HG03135 (cell line): Measurements from ENCODE around the gene TIGIT.
"Not testable (repeated sequence)": the region's sequence is repeated elsewhere in the genome, so short reads cannot be mapped to it uniquely, and the experiment has no call there.

ENCODE experiments used
- ATAC-seq: cut with Tn5 transposase; IDR thresholded peaks from one replicate; pipeline ENCODE4 v1.9.1; 2021; ENCODE audit warnings: mild to moderate bottlenecking, moderate library complexity; ENCODE audit not compliant: unreplicated experiment

The TIGIT gene

DNA sequence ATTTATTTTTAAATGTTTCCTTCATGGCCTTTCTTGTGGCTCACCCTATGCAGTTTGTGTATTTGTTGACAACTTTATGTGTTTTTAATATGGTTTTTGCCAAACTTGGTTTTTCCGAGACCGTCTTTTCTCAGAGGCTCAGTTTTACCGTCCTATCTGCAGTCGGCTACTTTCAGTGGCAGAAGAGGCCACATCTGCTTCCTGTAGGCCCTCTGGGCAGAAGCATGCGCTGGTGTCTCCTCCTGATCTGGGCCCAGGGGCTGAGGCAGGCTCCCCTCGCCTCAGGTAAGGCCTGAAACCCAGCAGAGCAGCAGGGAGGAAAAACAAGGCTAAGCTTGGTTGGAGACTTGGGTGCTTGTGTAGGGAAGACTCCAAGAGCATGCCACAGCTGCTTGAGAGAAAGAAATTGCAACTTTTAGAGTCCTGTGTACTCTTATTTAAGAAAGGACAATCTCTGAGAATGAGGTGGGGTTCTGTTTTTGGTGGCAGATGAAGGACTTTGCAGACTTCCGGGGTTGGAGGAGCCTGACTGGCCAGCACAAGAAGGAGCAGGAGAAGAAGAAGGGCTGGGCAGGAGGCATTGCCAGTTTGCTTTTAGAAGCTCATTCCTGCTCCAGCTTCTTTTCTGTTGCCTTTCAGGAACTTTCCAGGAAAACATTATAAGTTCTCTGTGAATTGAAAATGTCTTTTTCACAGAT, at the start of gene TIGIT:
Gene TIGIT, plus strand, starts transcription at position 191 of the 698 bp plus-strand sequence. Its CDS starts 34 bp downstream, at position 225.
- ATAC-seq: no peak

DNA sequence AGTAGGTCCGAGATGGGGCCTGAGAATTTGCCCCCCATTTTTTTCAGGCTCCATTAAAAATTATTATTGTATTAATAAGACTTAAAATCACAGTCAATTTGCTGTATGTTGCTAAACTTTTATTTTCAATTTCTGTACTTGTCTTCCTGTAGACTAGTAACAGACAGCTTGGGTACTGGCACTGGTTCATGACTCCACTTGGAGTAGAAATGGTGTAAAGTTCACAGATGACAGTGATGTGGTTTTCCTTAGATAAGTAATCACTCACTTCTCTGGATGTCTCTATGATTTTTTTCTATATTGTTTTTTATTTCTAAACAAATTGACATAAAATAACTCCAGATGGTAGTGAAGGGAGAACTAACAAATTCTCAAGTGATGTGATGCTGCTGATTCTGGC, 40.9 kb upstream of the TIGIT start:
- no peak for ATAC-seq

DNA sequence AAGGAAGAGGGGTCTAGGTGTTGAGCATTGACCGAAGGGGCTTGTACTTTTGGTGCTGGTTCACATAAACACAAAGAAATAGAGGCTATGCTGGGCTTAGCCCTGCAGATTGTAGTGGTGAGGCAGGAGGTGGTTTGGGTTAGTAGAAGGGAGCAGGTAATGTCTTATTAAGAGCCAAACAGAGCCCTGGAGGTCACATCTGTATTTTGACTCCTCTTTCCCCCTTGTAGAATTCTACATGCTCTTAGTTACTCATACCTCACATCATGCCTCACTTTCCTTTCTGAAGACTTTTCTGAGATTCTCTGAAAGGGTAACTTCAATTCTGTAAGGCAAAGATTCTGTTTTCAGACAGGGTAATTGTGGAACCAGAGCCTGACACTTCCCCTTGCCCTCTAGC, 40.3 kb upstream of the TIGIT start:
- no peak for ATAC-seq

DNA sequence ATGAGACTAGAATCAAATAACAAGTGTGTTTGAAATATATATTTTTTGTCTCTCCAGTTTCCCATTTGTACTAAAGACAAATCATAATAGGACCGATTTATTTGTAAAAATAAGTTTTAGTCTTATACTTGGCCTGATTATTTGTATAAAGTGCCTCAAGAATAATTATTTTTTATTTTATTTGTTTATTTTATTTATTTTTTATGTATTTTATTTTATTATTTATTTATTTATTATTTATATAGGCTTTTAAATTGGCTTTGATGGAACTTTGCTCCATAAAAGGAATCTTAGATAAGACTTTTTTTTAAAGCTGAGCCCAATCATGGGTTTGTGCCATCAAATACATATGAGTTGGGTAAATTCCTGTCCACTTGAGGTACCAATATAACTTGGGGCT, 34.3 kb upstream of the TIGIT start:
- ATAC-seq: no peak

DNA sequence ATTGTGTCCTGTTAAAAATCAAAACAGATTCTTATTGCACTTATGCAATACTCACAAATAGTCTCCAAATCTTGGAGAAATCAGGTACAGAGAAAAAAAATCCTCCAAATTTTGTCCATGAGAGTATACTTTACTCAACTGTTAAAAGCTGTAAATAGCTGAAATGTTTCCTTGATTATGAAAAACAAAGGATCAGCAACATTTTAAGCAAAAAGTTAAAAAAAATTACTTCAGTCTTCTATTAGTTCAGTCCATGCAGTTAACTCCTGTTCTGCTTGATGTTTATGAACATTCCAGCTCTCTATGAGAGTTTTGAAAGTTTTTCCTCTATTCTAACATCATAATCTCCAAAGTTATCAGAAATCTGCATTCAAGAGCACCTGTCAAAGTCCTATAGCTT, 33.7 kb upstream of the TIGIT start:
- no peak for ATAC-seq

DNA sequence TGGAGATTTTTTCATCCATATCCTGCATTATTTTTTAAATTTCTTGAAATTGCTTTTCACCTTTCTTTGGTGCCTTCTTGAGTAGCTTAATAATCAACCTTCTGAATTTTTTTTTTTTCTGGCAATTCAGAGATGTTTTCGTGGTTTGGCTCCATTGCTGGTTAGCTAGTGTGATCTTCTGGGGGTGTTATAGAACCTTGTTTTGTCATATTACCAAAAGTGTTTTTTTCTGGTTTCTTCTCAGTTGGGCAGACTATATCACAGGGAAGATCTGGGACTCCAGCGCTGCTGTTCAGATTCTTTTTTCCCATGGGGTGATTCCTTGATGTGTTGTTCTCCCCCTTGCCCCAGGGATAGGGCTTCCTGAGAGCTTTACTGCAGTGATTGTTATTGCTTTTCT, 23.8 kb upstream of the TIGIT start:
- no peak for ATAC-seq

DNA sequence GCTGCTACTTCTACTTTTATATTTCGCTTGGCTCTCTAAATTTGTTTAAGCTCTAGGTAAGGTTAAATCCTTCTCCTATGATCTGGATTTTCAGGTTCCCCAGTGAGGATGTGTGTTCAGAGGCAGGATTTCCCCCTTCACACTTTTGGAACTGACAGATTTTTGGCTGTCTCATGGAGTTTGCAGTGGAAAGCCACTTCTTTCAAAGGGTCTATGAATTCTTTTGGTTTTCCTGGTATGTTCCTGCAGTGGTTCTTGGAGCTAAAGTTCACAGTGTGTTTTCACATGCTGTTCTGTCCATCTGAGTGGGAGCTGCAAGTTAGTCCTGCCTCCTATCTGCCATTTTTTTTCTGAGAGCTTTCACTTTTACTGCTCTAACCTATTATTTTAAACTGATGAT, 21.6 kb upstream of the TIGIT start:
- ATAC-seq: no peak

DNA sequence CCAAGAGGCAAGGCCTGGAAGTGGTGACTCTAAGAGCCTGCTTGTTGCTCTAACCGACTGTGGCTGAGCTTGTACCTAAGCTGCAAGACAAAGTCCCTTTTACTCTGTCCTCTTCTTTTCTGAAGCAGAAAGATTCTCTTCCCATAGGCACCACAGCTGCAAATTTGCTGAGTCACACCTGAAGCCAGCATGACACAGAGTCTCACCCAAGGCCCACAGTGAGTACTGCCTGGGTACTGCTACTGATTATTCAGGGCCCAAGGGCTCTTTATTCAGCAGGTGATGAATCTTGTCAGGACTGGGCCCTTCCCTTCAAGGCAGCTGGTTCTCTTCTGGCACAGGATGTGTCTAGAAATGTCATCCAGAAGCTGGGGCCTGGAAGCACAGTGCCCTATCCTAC, 18.9 kb upstream of the TIGIT start:
- ATAC-seq: no peak

DNA sequence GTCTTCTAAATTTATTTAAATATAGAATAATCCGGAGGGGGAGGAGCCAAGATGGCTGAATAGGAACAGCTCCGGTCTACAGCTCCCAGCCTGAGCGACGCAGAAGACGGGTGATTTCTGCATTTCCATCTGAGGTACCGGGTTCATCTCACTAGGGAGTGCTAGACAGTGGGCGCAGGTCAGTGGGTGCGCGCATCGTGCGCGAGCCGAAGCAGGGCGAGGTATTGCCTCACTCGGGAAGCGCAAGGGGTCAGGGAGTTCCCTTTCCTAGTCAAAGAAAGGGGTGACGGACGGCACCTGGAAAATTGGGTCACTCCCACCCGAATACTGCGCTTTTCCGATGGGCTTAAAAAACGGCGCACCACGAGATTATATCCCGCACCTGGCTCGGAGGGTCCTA, 17.0 kb upstream of the TIGIT start:
- not testable (repeated sequence) for ATAC-seq

DNA sequence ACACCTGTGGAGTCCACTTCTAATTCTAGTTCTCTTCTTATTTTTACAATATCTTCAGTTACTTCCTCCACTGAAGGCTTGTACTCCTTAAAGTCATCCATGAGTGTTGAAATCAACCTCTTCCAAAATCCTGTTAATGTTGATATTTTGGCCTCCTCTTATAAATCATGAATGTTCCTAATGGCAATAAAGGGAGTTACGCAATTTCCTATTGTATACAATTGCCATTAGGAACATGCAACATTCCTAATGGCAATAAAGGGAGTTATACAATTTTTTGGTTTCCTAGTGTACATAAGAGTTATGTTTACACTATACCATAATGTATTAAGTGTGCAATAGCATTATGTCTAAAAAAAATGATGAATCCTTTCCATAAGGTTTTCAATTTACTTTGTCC, 9.2 kb upstream of the TIGIT start:
- no peak for ATAC-seq

DNA sequence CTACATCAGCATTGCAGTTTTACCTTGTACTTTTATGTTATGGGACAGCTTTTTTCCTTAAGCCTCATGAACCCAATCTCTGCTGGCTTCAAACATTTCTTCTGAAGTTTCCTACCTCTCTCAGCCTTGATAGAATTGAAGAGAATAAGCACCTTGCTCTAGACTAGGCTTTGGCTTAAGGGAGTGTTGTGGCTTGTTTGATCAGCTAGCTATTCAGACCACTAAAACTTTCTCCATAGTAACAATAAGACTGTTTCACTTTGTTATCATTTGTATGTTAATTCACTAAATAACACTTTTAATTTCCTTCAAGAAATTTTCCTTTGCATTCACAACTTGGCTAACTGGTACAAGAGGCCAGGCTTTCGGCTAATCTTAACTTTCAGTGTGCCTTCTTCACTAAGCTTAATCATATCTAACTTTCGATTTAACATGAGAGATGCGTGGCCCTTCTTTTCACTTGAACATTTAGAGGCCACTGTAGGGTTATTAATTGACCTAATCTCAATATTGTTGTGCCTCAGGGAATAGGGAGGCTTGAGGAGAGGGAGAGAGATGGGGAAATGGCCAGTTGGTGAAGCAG, 8.1 kb upstream of the TIGIT start:
- no peak for ATAC-seq

DNA sequence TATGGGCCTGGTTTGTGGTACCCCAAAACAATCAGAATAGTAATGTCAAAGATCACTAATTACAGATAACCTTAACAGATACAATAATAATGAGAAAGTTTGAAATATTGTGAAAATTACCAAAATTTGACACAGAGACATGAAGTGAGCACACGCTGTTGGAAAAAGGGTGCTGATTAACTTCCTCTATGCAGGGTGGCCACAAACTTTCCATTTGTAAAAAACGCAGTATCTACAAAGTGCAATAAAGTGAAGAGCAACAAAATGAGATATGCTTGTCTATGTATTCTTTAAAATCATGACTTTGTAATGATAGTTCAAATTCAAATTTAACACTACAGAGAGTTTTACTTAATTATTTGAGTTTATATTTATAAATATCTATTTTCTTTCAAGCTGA, 7.6 kb upstream of the TIGIT start:
- no peak for ATAC-seq

DNA sequence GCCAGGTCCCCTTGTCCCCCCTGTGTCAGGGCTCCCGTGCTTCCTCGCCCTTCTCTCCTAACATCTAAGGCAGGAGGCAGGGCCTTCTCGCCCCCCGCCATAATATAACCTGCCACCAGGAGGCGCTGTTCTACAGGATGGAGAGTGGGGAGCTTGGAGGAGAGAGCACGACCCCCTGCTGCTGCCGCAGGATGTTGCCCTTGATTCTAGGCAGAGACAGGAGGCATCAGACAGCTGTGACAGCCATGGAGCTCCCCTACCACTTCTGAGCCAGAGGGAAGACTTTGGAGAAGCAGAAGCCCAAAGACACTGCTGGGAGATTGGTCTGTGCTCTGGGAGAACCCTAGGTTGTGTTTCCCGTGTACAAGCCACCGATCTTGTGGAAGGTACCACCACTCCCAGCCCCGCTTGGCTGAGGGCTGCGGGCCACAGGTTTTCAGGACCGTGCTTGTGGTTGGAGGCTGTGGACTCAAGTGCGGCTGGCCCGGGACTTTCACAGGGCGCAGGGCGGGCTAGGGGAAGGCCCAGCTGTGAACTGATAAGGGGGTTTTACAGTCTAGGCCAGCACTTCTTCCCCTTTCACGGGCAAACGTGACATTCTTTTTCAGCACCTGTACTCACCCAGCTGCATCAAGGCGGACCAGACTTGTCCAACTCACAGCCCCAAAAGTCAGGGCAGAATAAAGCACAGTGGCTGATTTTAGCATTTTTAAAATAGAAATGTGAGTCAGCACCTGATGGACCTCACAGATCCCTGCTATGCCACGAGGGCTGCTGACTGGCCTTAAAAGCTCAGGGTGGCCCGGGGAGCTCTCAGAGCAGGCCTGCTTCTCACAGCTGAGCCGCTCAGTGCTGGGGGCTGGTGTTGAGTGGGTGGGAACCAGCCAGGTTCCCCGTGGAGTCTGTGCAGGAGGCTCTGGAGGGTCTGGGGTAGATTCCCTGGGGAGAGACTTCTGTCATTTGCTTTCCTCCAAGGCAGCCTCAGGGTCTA, 2.6 kb upstream of the TIGIT start:
- ATAC-seq: peak; percentile 90

DNA sequence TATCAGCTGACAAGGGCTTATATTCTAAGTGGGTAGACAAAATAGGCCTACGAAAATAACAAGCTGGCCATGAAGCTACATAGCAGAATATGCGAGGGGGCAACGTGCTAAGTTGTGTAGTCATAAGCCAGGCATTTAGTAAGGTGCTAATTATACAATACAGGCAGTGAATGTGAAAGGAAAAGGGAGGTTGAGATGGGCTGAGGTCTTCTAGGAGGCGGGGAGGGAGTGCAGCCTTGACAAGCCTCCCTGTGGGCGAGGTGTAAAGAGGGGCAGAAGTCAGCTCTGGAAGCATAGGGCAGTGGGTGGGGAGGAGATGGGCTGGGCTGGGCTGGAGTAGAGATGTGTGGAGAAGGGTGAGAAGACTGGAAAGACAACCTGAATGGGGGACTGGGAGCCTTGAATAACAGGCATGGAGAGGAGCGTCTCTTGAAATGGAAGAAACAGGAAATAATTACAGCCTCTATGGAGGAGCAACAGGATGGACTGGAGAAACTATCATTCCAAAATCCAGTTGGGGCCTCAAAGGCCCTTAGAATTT, 1.2 kb downstream of the TIGIT start:
- ATAC-seq: no peak

DNA sequence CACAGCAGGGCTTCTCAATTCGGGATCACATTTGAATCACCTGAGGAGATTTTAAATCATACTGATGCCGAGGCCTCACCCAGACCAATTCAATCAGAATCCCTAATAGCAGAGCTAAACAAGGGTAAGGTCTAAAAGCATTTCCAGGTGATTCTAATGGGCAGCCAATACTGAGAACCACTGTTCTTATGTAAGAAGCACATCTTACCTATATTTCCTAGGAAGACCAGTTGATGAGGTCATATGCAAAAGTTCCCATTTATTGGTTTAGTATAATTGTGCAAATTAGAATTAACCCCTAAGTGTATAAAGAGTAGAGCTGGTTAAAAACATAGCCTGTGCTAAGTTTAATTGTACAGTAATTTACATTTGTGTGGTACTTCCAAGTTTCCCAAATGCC, 2.1 kb downstream of the TIGIT start:
- no peak for ATAC-seq

DNA sequence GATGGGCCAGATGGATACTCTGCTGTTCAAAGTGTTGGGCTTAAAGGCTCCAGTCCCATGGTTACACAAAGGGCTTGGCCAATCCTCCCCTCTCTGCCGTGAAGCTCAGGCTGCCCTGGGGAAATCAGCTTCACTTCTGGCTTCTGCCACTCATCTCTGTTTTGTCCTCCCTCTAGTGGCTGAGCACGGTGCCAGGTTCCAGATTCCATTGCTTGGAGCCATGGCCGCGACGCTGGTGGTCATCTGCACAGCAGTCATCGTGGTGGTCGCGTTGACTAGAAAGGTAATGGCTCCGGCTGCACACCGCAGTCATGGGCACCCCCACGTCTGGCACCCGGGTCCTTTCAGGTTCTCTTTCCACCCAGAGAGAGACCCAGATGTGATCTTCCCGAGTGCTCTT, 5.6 kb downstream of the TIGIT start:
- no peak for ATAC-seq

DNA sequence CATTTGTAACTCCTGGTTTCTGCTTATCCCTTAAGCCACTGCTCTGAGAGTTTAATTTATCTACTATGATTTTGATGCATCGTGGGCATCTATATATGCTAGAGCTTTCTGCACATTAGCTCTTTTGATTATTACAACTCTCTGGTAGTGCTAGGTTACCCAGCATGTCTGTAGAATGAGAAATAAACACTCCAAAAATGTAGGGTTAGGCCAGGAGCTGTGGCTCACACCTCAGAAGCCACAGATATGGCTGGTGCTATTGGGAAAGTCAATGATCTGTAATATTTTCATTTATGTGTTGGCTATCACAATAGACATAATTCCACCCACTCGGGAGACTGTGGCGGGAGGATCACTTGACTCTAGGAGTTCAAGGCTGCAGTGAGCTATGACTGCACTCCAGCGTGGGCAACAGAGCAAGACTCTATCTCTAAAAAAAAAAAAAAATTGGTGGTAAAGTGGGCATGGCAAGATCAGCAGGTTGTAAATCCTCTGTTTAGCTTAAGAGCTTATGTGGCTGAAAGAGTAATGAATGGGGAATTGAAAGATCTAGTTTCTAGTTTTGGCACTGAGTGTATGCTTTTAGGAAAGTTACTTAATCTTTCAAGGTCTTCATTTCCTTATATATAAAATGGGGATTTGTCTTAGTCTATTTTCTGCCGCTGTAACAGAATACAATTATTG, 6.3 kb downstream of the TIGIT start:
- ATAC-seq: no peak

DNA sequence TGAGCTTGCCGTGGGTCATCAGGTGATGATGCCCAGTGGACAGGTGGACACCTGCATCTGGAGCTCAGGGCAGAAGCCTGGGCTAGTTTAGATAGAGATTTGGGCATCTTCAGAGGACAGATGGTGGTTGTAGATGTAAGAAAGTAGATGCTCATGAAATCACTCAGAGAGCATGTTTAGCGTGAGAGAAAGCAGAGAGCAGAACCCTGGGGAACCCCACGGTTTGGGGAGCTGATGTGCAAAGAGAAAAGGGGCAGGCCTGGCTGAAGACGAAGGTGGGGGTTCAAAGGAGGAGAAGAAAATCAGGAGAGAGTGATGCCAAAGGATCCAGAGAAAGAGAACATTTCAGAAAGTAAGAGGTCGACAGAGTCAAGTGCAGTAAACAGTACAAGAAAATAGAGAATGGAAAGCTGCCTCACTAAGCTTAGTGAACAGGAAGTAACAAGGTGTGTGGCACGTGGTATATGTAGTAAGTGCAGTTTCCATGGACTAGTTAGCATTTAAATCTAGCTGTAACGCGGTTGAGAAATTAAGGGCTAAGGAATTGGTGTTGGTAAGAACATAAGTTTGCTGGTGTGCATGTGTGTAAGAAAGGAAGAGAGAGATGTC, 13.5 kb downstream of the TIGIT start:
- peak; percentile 51 for ATAC-seq

DNA sequence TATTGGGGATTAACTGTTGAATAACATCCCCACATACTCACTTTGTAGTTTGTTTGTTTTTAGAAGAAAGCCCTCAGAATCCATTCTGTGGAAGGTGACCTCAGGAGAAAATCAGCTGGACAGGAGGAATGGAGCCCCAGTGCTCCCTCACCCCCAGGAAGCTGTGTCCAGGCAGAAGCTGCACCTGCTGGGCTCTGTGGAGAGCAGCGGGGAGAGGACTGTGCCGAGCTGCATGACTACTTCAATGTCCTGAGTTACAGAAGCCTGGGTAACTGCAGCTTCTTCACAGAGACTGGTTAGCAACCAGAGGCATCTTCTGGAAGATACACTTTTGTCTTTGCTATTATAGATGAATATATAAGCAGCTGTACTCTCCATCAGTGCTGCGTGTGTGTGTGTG, 14.0 kb downstream of the TIGIT start:
- no peak for ATAC-seq

DNA sequence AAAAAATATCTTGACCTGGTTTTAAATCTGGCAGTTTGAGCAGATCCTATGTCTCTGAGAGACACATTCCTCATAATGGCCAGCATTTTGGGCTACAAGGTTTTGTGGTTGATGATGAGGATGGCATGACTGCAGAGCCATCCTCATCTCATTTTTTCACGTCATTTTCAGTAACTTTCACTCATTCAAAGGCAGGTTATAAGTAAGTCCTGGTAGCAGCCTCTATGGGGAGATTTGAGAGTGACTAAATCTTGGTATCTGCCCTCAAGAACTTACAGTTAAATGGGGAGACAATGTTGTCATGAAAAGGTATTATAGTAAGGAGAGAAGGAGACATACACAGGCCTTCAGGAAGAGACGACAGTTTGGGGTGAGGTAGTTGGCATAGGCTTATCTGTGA, 14.5 kb downstream of the TIGIT start:
- ATAC-seq: peak; percentile 13

DNA sequence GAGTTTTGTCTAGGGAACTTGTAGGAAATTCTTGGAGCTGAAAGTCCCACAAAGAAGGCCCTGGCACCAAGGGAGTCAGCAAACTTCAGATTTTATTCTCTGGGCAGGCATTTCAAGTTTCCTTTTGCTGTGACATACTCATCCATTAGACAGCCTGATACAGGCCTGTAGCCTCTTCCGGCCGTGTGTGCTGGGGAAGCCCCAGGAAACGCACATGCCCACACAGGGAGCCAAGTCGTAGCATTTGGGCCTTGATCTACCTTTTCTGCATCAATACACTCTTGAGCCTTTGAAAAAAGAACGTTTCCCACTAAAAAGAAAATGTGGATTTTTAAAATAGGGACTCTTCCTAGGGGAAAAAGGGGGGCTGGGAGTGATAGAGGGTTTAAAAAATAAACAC, 15.0 kb downstream of the TIGIT start:
- ATAC-seq: peak; percentile 76
